Measurements from ENCODE around the gene CRABP2. TPM values are rescaled to one million over a fixed set of nuclear protein-coding genes. Genes with fewer than 3 reads are reported as not detected.

Gene CRABP2
- total RNA-seq, 1 experiment from 2014 or later, result 209 TPM

GRCh38 chr1:156659988-156660751 is 45.2 kb downstream of the CRABP2 start (continued):
- TF ChIP-seq ZFX (IDR thresholded peaks at IDR 0.05) (no peak), CBX3 (IDR thresholded peaks at IDR 0.05; ENCODE audit: low read depth) (no peak), ZBTB33 (IDR thresholded peaks at IDR 0.05; ENCODE audit: extremely low read depth, insufficient replicate concordance, low read length) (no peak), TCF7L2 (IDR thresholded peaks at IDR 0.05; ENCODE audit: borderline replicate concordance, extremely low read depth, insufficient read depth, insufficient read length) (peak; percentile 55), ZNF274 (IDR thresholded peaks at IDR 0.05; ENCODE audit: low read depth, low read length) (no peak), ELF1 (IDR thresholded peaks at IDR 0.05; ENCODE audit: borderline replicate concordance, low read depth) (no peak), FOSL1 (IDR thresholded peaks at IDR 0.05; ENCODE audit: low read depth) (no peak), SP1 (IDR thresholded peaks at IDR 0.05; ENCODE audit: low read depth) (no peak), EZH2phosphoT487 (IDR thresholded peaks at IDR 0.05; ENCODE audit: borderline replicate concordance) (no peak), CEBPB (IDR thresholded peaks at IDR 0.05; ENCODE audit: low read depth) (no peak), EZH2 (IDR thresholded peaks at IDR 0.05) (no peak), POLR2A (IDR thresholded peaks at IDR 0.05; ENCODE audit: borderline replicate concordance, extremely low read depth, insufficient read depth, insufficient read length) (peak; percentile 76), POLR2AphosphoS5 (IDR thresholded peaks at IDR 0.05; ENCODE audit: low read depth, low read length) (peak; percentile 91)

GRCh38 chr1:156659661-156659987 is 45.8 kb downstream of the CRABP2 start:
- ATAC-seq (no peak), DNase-seq (ENCODE audit: low read depth, low spot score) (no peak)
- H4K20me1 ChIP-seq (ENCODE audit: insufficient read depth), result peaks cover 10% of the 10 kb centered on the region; the same call in 1 of the 2 replicates
- peak overlapping the region; percentile 69 to 90 for H3K4me3 ChIP-seq (replicated peaks in 1 of 2; ENCODE audit: low read depth in 1 of 2, low read length in 2 of 2)
- intact Hi-C loops (cut with micrococcal nuclease), result no loop called here
- H3K27me3 ChIP-seq (ENCODE audit: insufficient read depth, low read length), result no peaks in the 10 kb centered on the region
- H3K36me3 ChIP-seq (ENCODE audit: control insufficient read depth in 1 of 2, insufficient read depth in 2 of 2, low read length in 2 of 2), result peaks cover 11 to 22% of the 10 kb centered on the region in 2 experiments; a peak in 3 of 4 replicates
- ChIA-PET POLR2A (interaction anchor here (2.3 to 3.4 kb wide), 2 partner anchors 30 to 46 kb away, joined by 13 to 21 read pairs; partner anchors contain the start of gene CRABP2), RAD21 (ENCODE audit: low non-redundant PET in 1 of 2, low total read pairs in 2 of 2, uncharacterized antibody in 2 of 2, unreplicated experiment in 2 of 2) (interaction anchor here in 1 of 2 experiments (1.3 kb wide), 1 partner anchor 18 kb away, joined by 4 read pairs; the partner anchor contains the start of gene NES), CTCF (interaction anchor here (0.6 to 4.2 kb wide), 11 partner anchors 11 to 269 kb away, joined by 3 to 28 read pairs (median 9); partner anchors contain the start of genes CRABP2 and NES)
- H3K9ac ChIP-seq (ENCODE audit: low read length), result peak overlapping the region; percentile 68
- no TSS peak for BruUV-seq (replicated peaks)
- H3K79me2 ChIP-seq (ENCODE audit: insufficient read depth, low read length), result peaks cover 66% of the 10 kb centered on the region
- no peaks in the 10 kb centered on the region for H3K9me2 ChIP-seq (ENCODE audit: insufficient read depth)
- H3K4me2 ChIP-seq (ENCODE audit: low read length), result peak overlapping the region; percentile 94
- H3K4me1 ChIP-seq (ENCODE audit: control insufficient read depth in 1 of 2, insufficient read depth in 2 of 2, low read length in 2 of 2), result peaks cover 43 to 72% of the 10 kb centered on the region in 2 experiments
- peak overlapping the region; percentile 99 for H3K27ac ChIP-seq (ENCODE audit: low read depth, low read length)
- H3K9me3 ChIP-seq (ENCODE audit: control insufficient read depth in 1 of 2, insufficient read depth in 1 of 2, low read depth in 1 of 2, low read length in 2 of 2), result no peaks in the 10 kb centered on the region
- H2AFZ ChIP-seq (ENCODE audit: low read depth, low read length, poor library complexity, severe bottlenecking), result no peak overlapping the region
- TF ChIP-seq POLR2A (IDR thresholded peaks at IDR 0.05; ENCODE audit: borderline replicate concordance, extremely low read depth, insufficient read depth, insufficient read length) (no peak), EZH2 (IDR thresholded peaks at IDR 0.05) (no peak), ELF1 (IDR thresholded peaks at IDR 0.05; ENCODE audit: borderline replicate concordance, low read depth) (no peak), CTCF (IDR thresholded peaks at IDR 0.05 in 2 of 3, conservative IDR thresholded peaks at IDR 0.05 in 1 of 3; ENCODE audit: borderline replicate concordance in 1 of 3, insufficient read depth in 1 of 3, low read depth in 2 of 3, low read length in 2 of 3) (no peak), EGR1 (IDR thresholded peaks at IDR 0.05; ENCODE audit: low read depth) (no peak), YY1 (IDR thresholded peaks at IDR 0.05; ENCODE audit: extremely low read depth, insufficient replicate concordance, low read depth, low read length) (no peak), ATF3 (IDR thresholded peaks at IDR 0.05) (no peak)

Measured in HCT116 (cell line).